Umbilical cord (tissue), 2 donors: ENCODE data around the gene TRA2A. TPM values are rescaled to one million over a fixed set of nuclear protein-coding genes. Genes with fewer than 3 reads are reported as not detected.

Source experiments
- DNase-seq: peaks from one replicate; pipeline ENCODE4 v3.0.0-alpha.2; 2015; ENCODE audit warnings: low spot score
- total RNA-seq: library from RNA; depleted of rRNA; stranded (reverse); fragments of >200 nt; gene quantifications from one replicate; pipeline ENCODE4 v1.2.3, GENCODE V29; 2014; ENCODE audit warnings: low replicate concordance; ENCODE audit not compliant: insufficient read depth

TRA2A gene
- total RNA-seq, 1 donor from 2014 or later, result 59.7 TPM

GRCh38 chr7:23470330-23471105, 61.3 kb downstream of the TRA2A start, which contains the start of gene IGF2BP3:
Gene IGF2BP3 (minus strand): TSS chr7:23470491. CDS start chr7:23470110, 381 bp downstream.
- DNase-seq, result peak; percentile 98

- DNase-seq, result no peak
These were observed 61.9 kb downstream of the TRA2A start for GRCh38 chr7:23469961-23470250.

- DNase-seq, result peak; percentile 53
These were observed 62.4 kb downstream of the TRA2A start for GRCh38 chr7:23469150-23469960.

GRCh38 chr7:23468526-23469149, 63.1 kb downstream of the TRA2A start:
- DNase-seq, result peak; percentile 19

GRCh38 chr7:23467806-23468525, 63.8 kb downstream of the TRA2A start:
- DNase-seq, result peak; percentile 73

- DNase-seq, result peak; percentile 38
These were observed 64.4 kb downstream of the TRA2A start for GRCh38 chr7:23467291-23467805.

- DNase-seq, result peak; percentile 52
These were observed 68.9 kb downstream of the TRA2A start for GRCh38 chr7:23462846-23463245.

GRCh38 chr7:23458044-23458443, 73.7 kb downstream of the TRA2A start:
- DNase-seq, result no peak

GRCh38 chr7:23456093-23456492, 75.7 kb downstream of the TRA2A start:
- DNase-seq, result no peak

- no peak for DNase-seq
These were observed 76.8 kb downstream of the TRA2A start for GRCh38 chr7:23454881-23455526.

Other genes starting within 250 kb of the TRA2A start
- gene MALSU1, start 232.6 kb downstream of the TRA2A start, total RNA-seq, result 49.4 TPM
- 51.3 TPM for gene IGF2BP3, start 61.5 kb downstream of the TRA2A start, total RNA-seq
- 7.7 TPM for gene CCDC126, start 65.4 kb upstream of the TRA2A start, total RNA-seq
- 9.6 TPM for gene FAM221A, start 148.2 kb upstream of the TRA2A start, total RNA-seq
- 2.6 TPM for gene STK31, start 178.2 kb upstream of the TRA2A start, total RNA-seq